Smooth muscle cell (in vitro differentiated cells): ENCODE results near the gene ABHD6. TPM values are rescaled to one million over a fixed set of nuclear protein-coding genes. Genes with fewer than 3 reads are reported as not detected.
A peak's percentile ranks its signal among the peaks of the same experiment; 100 is the strongest.

Experiments
- DNase-seq: peaks from one replicate; lab custom pipeline; 2025; ENCODE audit not compliant: unreplicated experiment; lab: John Stamatoyannopoulos, UW
- H2AFZ ChIP-seq: fragments of 200-600 bp; sonication (generic); 2 replicates; pipeline ENCODE4 v1.6.0; 2016; ENCODE audit warnings: antibody characterized with exemption, low read depth, mild to moderate bottlenecking
- H3F3A ChIP-seq: fragments of 200-600 bp; sonication (generic); 2 replicates; pipeline ENCODE4 v1.6.0; 2017; ENCODE audit warnings: antibody characterized with exemption, low read depth
- H3K27ac ChIP-seq: fragments of 200-600 bp; sonication (generic); 2 replicates; pipeline ENCODE4 v1.5.1; 2016; ENCODE audit warnings: low read depth, mild to moderate bottlenecking
- H3K27me3 ChIP-seq: fragments of 200-600 bp; sonication (generic); 2 replicates; pipeline ENCODE4 v1.6.1; 2016; ENCODE audit warnings: low read depth, mild to moderate bottlenecking
- H3K36me3 ChIP-seq: fragments of 200-600 bp; sonication (generic); 2 replicates; pipeline ENCODE4 v1.5.1; 2016; ENCODE audit warnings: low read depth
- H3K4me1 ChIP-seq: fragments of 200-600 bp; sonication (generic); 2 replicates; pipeline ENCODE4 v1.5.1; 2016; ENCODE audit warnings: low read depth
- H3K4me2 ChIP-seq: fragments of 200-600 bp; sonication (generic); 2 replicates; pipeline ENCODE4 v1.6.0; 2016; ENCODE audit warnings: mild to moderate bottlenecking
- H3K4me3 ChIP-seq: fragments of 200-600 bp; sonication (generic); 2 replicates; pipeline ENCODE4 v1.5.1; 2016; ENCODE audit warnings: mild to moderate bottlenecking
- H3K79me2 ChIP-seq: fragments of 200-600 bp; sonication (generic); 2 replicates; pipeline ENCODE4 v1.6.0; 2016; ENCODE audit warnings: low read depth, mild to moderate bottlenecking
- H3K9ac ChIP-seq: fragments of 200-600 bp; sonication (generic); 2 replicates; pipeline ENCODE4 v1.6.0; 2016; ENCODE audit warnings: low read depth
- H3K9me3 ChIP-seq: fragments of 200-600 bp; sonication (generic); replicated peaks from 2 replicates; pipeline ENCODE4 v1.5.1; 2016; ENCODE audit warnings: low read depth
- H4K20me1 ChIP-seq: fragments of 200-600 bp; sonication (generic); 2 replicates; pipeline ENCODE4 v1.6.0; 2016; ENCODE audit warnings: low read depth
- WGBS: methylation state at CpG from one replicate; pipeline ENCODE4 v1.1.7; 2016; ENCODE audit warnings: low lambda C conversion rate; 5-methylcytosine and 5-hydroxymethylcytosine counted together
- polyA plus RNA-seq: library from polyadenylated mRNA; unstranded; fragments of >200 nt; fragmentation: Nextera tagmentation; extraction: Ambion mirVana; gene quantifications from 2 replicates; pipeline ENCODE4 v1.2.1, GENCODE V29; 2016
- total RNA-seq: library from RNA; depleted of rRNA; stranded (reverse); fragments of >200 nt; gene quantifications from 2 replicates; pipeline ENCODE4 v1.2.3, GENCODE V29; 2014
- TF ChIP-seq, protein P1 (sequence below): fragments of 200-600 bp; sonication (generic); IDR thresholded peaks from 2 replicates; pipeline ENCODE4 v1.5.1; 2017; ENCODE audit warnings: borderline replicate concordance, mild to moderate bottlenecking, antibody characterized with exemption; ENCODE audit not compliant: insufficient read depth, poor library complexity, severe bottlenecking

ABHD6 gene, protein sequence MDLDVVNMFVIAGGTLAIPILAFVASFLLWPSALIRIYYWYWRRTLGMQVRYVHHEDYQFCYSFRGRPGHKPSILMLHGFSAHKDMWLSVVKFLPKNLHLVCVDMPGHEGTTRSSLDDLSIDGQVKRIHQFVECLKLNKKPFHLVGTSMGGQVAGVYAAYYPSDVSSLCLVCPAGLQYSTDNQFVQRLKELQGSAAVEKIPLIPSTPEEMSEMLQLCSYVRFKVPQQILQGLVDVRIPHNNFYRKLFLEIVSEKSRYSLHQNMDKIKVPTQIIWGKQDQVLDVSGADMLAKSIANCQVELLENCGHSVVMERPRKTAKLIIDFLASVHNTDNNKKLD
- total RNA-seq: 5.6 and 7.1 TPM in 2 replicates
- 3.9 and 8.8 TPM in 2 replicates for polyA plus RNA-seq

DNA sequence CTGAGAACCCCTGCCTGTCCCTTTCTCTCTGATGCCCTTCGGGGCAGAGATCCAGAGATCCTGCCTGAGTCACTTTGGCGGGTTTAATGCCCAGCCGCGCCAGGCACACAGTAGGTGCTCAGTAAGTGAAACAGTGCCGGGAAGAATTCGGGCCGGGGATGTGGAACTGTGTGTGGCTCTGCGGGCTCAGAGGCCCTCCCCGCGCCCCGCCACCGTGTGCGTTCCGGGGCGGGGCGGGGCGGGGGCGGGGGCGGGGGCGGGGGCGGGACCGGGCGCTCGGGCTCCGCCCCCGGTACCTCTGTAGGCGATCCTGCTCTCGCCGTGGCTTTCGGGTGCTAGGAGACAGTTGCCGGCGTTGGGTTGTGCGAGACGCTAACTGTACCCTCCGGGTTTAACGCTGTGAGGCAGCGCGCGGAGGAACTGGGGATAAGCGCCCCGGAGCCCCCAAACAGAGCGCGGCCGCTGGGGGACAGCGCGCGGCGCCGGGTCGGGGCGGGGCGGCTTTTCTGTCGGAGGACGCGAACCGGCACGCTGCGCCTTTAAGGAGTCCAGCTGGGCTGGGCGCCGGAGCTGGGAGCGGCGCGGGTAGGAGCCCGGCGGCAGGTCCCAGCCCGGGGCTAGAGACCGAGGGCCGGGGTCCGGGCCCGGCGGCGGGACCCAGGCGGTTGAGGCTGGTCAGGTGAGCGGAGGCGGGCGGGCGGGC lies at the start of gene ABHD6:
TSS of gene ABHD6 (plus strand) at position 555 of the 703 bp plus-strand sequence. CDS start 18,795 bp downstream, outside the sequence.
- Histone ChIP-seq H3K4me2 (peak within 1 kb of the TSS; percentile 96), H4K20me1 (no peaks in the 10 kb centered on the region), H3K9me3 (no peaks in the 10 kb centered on the region), H3K27me3 (peaks cover 5% of the 10 kb centered on the region), H3K9ac (peak within 1 kb of the TSS; percentile 43), H3F3A (no peaks in the 10 kb centered on the region), H3K36me3 (no peaks in the 10 kb centered on the region), H3K79me2 (no peaks in the 10 kb centered on the region), H2AFZ (peak within 1 kb of the TSS; percentile 97), H3K4me1 (peaks cover 10% of the 10 kb centered on the region), H3K4me3 (peak within 1 kb of the TSS; percentile 96), H3K27ac (no peak within 1 kb of the TSS)
- DNase-seq: peak; percentile 74
- WGBS: 2% methylated on average over 39 of the region's 77 CpGs
- TF ChIP-seq, protein P1, sequence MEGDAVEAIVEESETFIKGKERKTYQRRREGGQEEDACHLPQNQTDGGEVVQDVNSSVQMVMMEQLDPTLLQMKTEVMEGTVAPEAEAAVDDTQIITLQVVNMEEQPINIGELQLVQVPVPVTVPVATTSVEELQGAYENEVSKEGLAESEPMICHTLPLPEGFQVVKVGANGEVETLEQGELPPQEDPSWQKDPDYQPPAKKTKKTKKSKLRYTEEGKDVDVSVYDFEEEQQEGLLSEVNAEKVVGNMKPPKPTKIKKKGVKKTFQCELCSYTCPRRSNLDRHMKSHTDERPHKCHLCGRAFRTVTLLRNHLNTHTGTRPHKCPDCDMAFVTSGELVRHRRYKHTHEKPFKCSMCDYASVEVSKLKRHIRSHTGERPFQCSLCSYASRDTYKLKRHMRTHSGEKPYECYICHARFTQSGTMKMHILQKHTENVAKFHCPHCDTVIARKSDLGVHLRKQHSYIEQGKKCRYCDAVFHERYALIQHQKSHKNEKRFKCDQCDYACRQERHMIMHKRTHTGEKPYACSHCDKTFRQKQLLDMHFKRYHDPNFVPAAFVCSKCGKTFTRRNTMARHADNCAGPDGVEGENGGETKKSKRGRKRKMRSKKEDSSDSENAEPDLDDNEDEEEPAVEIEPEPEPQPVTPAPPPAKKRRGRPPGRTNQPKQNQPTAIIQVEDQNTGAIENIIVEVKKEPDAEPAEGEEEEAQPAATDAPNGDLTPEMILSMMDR: peak; percentile 24

DNA sequence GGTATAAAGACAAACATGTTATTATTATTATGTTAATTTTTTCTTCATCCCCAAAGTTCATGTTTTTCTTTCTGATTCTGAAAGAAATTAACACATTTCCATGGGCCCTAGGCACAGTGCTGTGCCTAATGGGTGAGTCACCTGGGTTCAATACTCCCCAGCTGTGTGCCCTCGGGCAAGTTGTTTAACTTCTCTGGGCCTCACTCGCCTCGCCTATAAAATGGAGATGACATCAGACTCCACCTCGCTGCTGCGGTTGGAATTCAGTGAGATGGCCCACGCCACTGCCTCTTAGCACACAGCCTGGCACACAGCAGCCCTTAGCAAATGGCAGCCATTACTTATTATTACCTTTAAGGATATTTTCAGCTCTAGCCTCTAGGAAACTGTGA lies 49.4 kb upstream of the ABHD6 start:
- TF ChIP-seq, protein P1: no peak
- H4K20me1 ChIP-seq: no peaks in the 10 kb centered on the region
- H3K36me3 ChIP-seq: no peaks in the 10 kb centered on the region
- no peak overlapping the region for H3K27ac ChIP-seq
- no peak overlapping the region for H2AFZ ChIP-seq
- H3K4me2 ChIP-seq: no peak overlapping the region
- H3K4me1 ChIP-seq: no peaks in the 10 kb centered on the region
- DNase-seq: no peak
- no peaks in the 10 kb centered on the region for H3F3A ChIP-seq
- H3K79me2 ChIP-seq: no peaks in the 10 kb centered on the region
- no peaks in the 10 kb centered on the region for H3K27me3 ChIP-seq
- no peak overlapping the region for H3K9ac ChIP-seq
- H3K4me3 ChIP-seq: no peak overlapping the region
- H3K9me3 ChIP-seq: no peaks in the 10 kb centered on the region
- WGBS: 41% methylated on average over 6 of the region's 6 CpGs

DNA sequence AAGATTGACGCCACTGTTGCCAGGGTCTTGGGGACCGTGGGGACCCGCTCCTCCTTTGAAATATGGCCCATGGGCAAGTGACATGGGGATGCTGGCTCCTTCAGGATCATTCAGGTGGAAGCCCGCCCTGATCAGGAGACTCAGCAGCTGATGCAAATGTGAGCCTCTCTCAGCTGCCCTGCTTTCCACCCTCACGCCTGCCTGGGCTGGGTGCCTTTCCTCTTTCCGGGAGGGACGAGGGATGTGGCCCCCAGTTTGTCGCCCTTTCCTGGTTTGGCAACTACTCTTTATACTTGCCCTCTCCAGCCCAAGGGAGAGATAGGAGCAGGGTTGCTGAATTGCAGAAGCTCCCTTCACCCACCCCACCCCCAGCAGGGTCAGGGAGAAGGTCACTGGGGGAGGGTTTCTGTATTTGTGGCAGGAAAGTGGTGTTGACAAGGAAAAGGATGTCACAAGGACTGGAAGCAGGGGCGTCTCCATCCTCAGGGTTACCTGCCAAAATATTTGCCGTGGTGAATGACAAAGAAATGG lies 48.6 kb upstream of the ABHD6 start:
- Histone ChIP-seq H3F3A (no peaks in the 10 kb centered on the region), H3K4me2 (no peak overlapping the region), H3K4me1 (no peaks in the 10 kb centered on the region), H4K20me1 (no peaks in the 10 kb centered on the region), H3K27me3 (no peaks in the 10 kb centered on the region), H3K27ac (no peak overlapping the region), H3K9ac (no peak overlapping the region), H3K36me3 (no peaks in the 10 kb centered on the region), H3K9me3 (no peaks in the 10 kb centered on the region), H3K4me3 (no peak overlapping the region), H3K79me2 (no peaks in the 10 kb centered on the region), H2AFZ (no peak overlapping the region)
- no peak for DNase-seq
- WGBS: 88% methylated on average over 10 of the region's 10 CpGs
- TF ChIP-seq, protein P1: no peak
